Measurements from ENCODE around the gene CSTF1. TPM values are rescaled to one million over a fixed set of nuclear protein-coding genes. Genes with fewer than 3 reads are reported as not detected.
"Not testable (repeated sequence)": the region's sequence is repeated elsewhere in the genome, so short reads cannot be mapped to it uniquely, and the experiment has no call there.

CSTF1 gene
- total RNA-seq, 1 experiment from 2014 or later: 60.2 TPM

DNA sequence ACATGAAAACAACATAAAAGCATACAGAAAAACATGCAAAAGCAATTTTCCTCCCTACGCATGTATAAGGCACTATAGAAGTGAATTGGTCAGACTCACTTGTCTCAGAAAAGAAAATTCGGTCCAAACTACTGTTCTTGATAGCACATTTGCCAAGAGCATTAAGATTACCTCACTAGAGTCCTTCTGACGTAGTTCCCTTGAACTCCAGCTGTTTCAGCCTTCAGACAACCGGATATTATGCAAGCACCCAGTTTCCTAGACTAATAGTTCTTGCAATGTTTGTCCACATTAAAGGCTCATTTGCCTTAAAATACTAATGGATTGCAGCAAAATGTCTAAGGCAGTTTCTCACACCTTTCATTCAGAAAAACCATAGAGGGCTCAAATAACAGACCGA is 17.1 kb downstream of the CSTF1 start:
- no peak overlapping the region for H3K27ac ChIP-seq (ENCODE audit: low read length)
- H3K4me3 ChIP-seq (ENCODE audit: low read length): no peak overlapping the region
- POLR2A ChIA-PET (ENCODE audit: unreplicated experiment): no interaction called here

DNA sequence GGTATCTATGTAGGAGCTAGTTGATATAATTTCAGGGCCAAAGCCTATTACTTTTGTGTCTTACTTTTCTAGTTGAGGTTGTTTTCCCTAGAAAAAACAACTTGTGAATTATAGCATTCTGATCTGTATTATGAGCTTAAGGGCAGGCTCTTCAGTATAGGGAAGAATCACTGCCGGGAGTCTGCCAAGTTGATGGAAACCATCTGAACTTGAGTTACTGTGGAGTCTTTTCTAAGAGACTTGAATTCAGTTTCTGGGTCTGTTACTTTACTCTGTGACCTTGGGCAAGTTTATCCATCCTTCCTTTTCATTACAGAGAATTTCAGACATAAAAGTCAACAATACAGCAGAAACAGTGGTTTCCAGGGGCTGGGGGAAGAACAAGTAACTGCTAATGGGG is 17.5 kb downstream of the CSTF1 start:
- Histone ChIP-seq H3K4me1 (ENCODE audit: insufficient read depth, low read length) (0 out of 2 replicates have a peak, but pooled peaks cover 4% of the 10 kb centered on the region), H3K27ac (ENCODE audit: low read length) (no peak overlapping the region), H3K36me3 (ENCODE audit: low read depth, low read length) (peaks cover 24% of the 10 kb centered on the region), H3K4me3 (ENCODE audit: low read length) (no peak overlapping the region), H3K9ac (ENCODE audit: low read length) (no peak overlapping the region), H3K4me2 (ENCODE audit: low read length) (no peak overlapping the region), H3K27me3 (ENCODE audit: low read length) (no peaks in the 10 kb centered on the region), H3F3A (ENCODE audit: low read length, unreplicated experiment) (no peaks in the 10 kb centered on the region), H2AFZ (ENCODE audit: low read length) (no peak overlapping the region), H3K79me2 (ENCODE audit: low read length) (no peaks in the 10 kb centered on the region), H3K9me2 (replicated peaks; ENCODE audit: low read length) (no peaks in the 10 kb centered on the region), H4K20me1 (ENCODE audit: low read length) (no peaks in the 10 kb centered on the region), H3K9me3 (ENCODE audit: low read length) (no peaks in the 10 kb centered on the region)
- CTCF ChIA-PET: no interaction called here
- POLR2A ChIA-PET (ENCODE audit: unreplicated experiment): no interaction called here
- no TSS peak for BruUV-seq (replicated peaks)
- no peak for ATAC-seq
- intact Hi-C loops (cut with micrococcal nuclease): no loop called here
- no peak for TF ChIP-seq EZH2 (IDR thresholded peaks at IDR 0.05; ENCODE audit: low read length, unreplicated experiment)
- TF ChIP-seq, protein P1, sequence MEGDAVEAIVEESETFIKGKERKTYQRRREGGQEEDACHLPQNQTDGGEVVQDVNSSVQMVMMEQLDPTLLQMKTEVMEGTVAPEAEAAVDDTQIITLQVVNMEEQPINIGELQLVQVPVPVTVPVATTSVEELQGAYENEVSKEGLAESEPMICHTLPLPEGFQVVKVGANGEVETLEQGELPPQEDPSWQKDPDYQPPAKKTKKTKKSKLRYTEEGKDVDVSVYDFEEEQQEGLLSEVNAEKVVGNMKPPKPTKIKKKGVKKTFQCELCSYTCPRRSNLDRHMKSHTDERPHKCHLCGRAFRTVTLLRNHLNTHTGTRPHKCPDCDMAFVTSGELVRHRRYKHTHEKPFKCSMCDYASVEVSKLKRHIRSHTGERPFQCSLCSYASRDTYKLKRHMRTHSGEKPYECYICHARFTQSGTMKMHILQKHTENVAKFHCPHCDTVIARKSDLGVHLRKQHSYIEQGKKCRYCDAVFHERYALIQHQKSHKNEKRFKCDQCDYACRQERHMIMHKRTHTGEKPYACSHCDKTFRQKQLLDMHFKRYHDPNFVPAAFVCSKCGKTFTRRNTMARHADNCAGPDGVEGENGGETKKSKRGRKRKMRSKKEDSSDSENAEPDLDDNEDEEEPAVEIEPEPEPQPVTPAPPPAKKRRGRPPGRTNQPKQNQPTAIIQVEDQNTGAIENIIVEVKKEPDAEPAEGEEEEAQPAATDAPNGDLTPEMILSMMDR (conservative IDR thresholded peaks at IDR 0.05; ENCODE audit: low read depth, low read length): no peak
- no peak for TF ChIP-seq EZH2phosphoT487 (IDR thresholded peaks at IDR 0.05; ENCODE audit: borderline replicate concordance, low read length)
- no peak for DNase-seq

More for the DNA sequence above, 17.1 kb downstream of the CSTF1 start:
- no peaks in the 10 kb centered on the region for H3K9me3 ChIP-seq (ENCODE audit: low read length)
- intact Hi-C loops (cut with micrococcal nuclease): no loop called here
- H3K4me1 ChIP-seq (ENCODE audit: insufficient read depth, low read length): 0 out of 2 replicates have a peak, but pooled peaks cover 4% of the 10 kb centered on the region
- peaks cover 26% of the 10 kb centered on the region for H3K36me3 ChIP-seq (ENCODE audit: low read depth, low read length)
- H3K9ac ChIP-seq (ENCODE audit: low read length): no peak overlapping the region
- CTCF ChIA-PET: no interaction called here
- H3K79me2 ChIP-seq (ENCODE audit: low read length): no peaks in the 10 kb centered on the region
- H3K9me2 ChIP-seq (replicated peaks; ENCODE audit: low read length): no peaks in the 10 kb centered on the region
- DNase-seq: no peak
- ATAC-seq: no peak
- BruUV-seq (replicated peaks): no TSS peak
- no peak overlapping the region for H2AFZ ChIP-seq (ENCODE audit: low read length)
- H3K27me3 ChIP-seq (ENCODE audit: low read length): no peaks in the 10 kb centered on the region
- H3K4me2 ChIP-seq (ENCODE audit: low read length): no peak overlapping the region
- H4K20me1 ChIP-seq (ENCODE audit: low read length): no peaks in the 10 kb centered on the region
- no peaks in the 10 kb centered on the region for H3F3A ChIP-seq (ENCODE audit: low read length, unreplicated experiment)
- TF ChIP-seq EZH2 (IDR thresholded peaks at IDR 0.05; ENCODE audit: low read length, unreplicated experiment): no peak
- TF ChIP-seq EZH2phosphoT487 (IDR thresholded peaks at IDR 0.05; ENCODE audit: borderline replicate concordance, low read length): no peak
- TF ChIP-seq, protein P1 (conservative IDR thresholded peaks at IDR 0.05; ENCODE audit: low read depth, low read length): no peak

DNA sequence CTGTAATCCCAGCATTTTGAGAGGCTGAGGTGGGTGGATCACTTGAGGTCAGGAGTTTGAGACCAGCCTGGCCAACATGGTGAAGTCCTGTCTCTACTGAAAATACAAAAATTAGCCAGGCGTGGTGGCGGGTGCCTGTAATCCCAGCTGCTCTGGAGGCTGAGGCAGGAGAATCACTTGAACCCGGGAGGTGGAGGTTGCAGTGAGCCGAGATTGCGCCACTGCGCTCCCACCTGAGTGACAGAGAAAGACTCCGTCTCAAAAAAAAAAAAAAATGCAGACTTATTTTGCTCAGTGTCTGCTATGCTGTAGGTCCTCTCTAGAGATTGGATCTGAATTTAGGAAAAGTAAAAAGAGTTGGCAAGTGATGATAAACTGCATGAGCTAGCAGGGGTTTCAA is 18.8 kb downstream of the CSTF1 start:
- H3K4me2 ChIP-seq (ENCODE audit: low read length); H3K9me3 ChIP-seq (ENCODE audit: low read length); H3K9ac ChIP-seq (ENCODE audit: low read length); H3K79me2 ChIP-seq (ENCODE audit: low read length); H3F3A ChIP-seq (ENCODE audit: low read length, unreplicated experiment); CTCF ChIA-PET; H3K27me3 ChIP-seq (ENCODE audit: low read length); DNase-seq; H3K4me1 ChIP-seq (ENCODE audit: insufficient read depth, low read length); ATAC-seq; H3K9me2 ChIP-seq (replicated peaks; ENCODE audit: low read length); H2AFZ ChIP-seq (ENCODE audit: low read length); H3K4me3 ChIP-seq (ENCODE audit: low read length); BruUV-seq (replicated peaks); H3K27ac ChIP-seq (ENCODE audit: low read length); POLR2A ChIA-PET (ENCODE audit: unreplicated experiment); intact Hi-C loops (cut with micrococcal nuclease); H4K20me1 ChIP-seq (ENCODE audit: low read length): not testable (repeated sequence)
- H3K36me3 ChIP-seq (ENCODE audit: low read depth, low read length): peaks cover 15% of the 10 kb centered on the region

All from PC-3 (cell line).